ENCODE measurements around the gene ACOT7.
"Not testable (repeated sequence)": the region's sequence is repeated elsewhere in the genome, so short reads cannot be mapped to it uniquely, and the experiment has no call there.

- TF ChIP-seq, protein P1, sequence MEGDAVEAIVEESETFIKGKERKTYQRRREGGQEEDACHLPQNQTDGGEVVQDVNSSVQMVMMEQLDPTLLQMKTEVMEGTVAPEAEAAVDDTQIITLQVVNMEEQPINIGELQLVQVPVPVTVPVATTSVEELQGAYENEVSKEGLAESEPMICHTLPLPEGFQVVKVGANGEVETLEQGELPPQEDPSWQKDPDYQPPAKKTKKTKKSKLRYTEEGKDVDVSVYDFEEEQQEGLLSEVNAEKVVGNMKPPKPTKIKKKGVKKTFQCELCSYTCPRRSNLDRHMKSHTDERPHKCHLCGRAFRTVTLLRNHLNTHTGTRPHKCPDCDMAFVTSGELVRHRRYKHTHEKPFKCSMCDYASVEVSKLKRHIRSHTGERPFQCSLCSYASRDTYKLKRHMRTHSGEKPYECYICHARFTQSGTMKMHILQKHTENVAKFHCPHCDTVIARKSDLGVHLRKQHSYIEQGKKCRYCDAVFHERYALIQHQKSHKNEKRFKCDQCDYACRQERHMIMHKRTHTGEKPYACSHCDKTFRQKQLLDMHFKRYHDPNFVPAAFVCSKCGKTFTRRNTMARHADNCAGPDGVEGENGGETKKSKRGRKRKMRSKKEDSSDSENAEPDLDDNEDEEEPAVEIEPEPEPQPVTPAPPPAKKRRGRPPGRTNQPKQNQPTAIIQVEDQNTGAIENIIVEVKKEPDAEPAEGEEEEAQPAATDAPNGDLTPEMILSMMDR (IDR thresholded peaks at IDR 0.05; ENCODE audit: insufficient read depth, low read length), result not testable (repeated sequence)
- TF ChIP-seq POLR2AphosphoS5 (IDR thresholded peaks at IDR 0.05; ENCODE audit: low read depth), result not testable (repeated sequence)
These were observed 36.3 kb upstream of the ACOT7 start for GRCh38 chr1:6429660-6430411.

Data from HL-60 (cell line).